GM12878 (cell line): Measurements from ENCODE around the gene RGR. TPM values are rescaled to one million over a fixed set of nuclear protein-coding genes. Genes with fewer than 3 reads are reported as not detected.

Experiments used
- ATAC-seq: fragments of 200-7000 bp; cut with Tn5 transposase; 3 replicates; pipeline ENCODE4 v1.9.1; 2020; ENCODE audit warnings: mild to moderate bottlenecking, moderate library complexity
- BruUV-seq: library from RNA; stranded (reverse); fragments of 400-500 nt; replicated peaks from 2 replicates; lab custom pipeline; 2021; lab: Mats Ljungman, UMichigan
- CTCF ChIA-PET: fragments of 300-600 bp; sonication (Branson Sonifier 250); formaldehyde crosslinking; extraction: SDS; loops from one replicate; lab custom pipeline; 2021; ENCODE audit warnings: inconsistent platforms; lab: Yijun Ruan, JAX
- POLR2A ChIA-PET: fragments of 350-600 bp; formaldehyde crosslinking; extraction: SDS; loops from one replicate; lab custom pipeline; 2021; ENCODE audit warnings: inconsistent platforms; lab: Charles Lee
- RAD21 ChIA-PET: fragments of 300-600 bp; sonication (Branson Sonifier 250); formaldehyde crosslinking; loops from one replicate; lab custom pipeline; 2023; ENCODE audit warnings: antibody characterized with exemption; ENCODE audit not compliant: unreplicated experiment; lab: Charles Lee
- SMC1A ChIA-PET: fragments of 300-600 bp; sonication (Branson Sonifier 250); formaldehyde crosslinking; loops from one replicate; lab custom pipeline; 2023; ENCODE audit not compliant: unreplicated experiment, uncharacterized antibody; lab: Charles Lee
- DNase-seq: peaks from one replicate; pipeline ENCODE4 v3.0.0-alpha.2; 2011; ENCODE audit warnings: low read depth, low spot score
- FAIRE-seq: peaks from 3 replicates; lab custom pipeline; 2011; peaks lifted over from hg19 to GRCh38; lab: Jason Lieb, UNC
- H2AFZ ChIP-seq: 2 replicates; pipeline ENCODE4 v1.6.0; 2011; ENCODE audit warnings: low read depth, low read length, control low read depth; ENCODE audit not compliant: control insufficient read depth
- H3K27ac ChIP-seq: 2 replicates; pipeline ENCODE4 v1.5.1; 2011; ENCODE audit warnings: control low read depth; ENCODE audit not compliant: control insufficient read depth, insufficient read depth
- H3K27me3 ChIP-seq, 2 experiments: replicated peaks in 1 of 2; 2 replicates each; pipeline versions ENCODE4 v1.6.0 to v1.6.1; 2011; ENCODE audit warnings: low read length in 1 of 2; ENCODE audit not compliant: control insufficient read depth in 2 of 2, insufficient read depth in 2 of 2
- H3K36me3 ChIP-seq, 2 experiments: 2 replicates each; pipeline ENCODE4 v1.5.1; 2011; ENCODE audit warnings: low read length in 1 of 2; ENCODE audit not compliant: control insufficient read depth in 2 of 2, insufficient read depth in 2 of 2
- H3K4me1 ChIP-seq: 2 replicates; pipeline ENCODE4 v1.6.1; 2011; ENCODE audit warnings: mild to moderate bottlenecking, low read length, moderate library complexity, mixed read lengths; ENCODE audit not compliant: control insufficient read depth, insufficient read depth
- H3K4me2 ChIP-seq: 2 replicates; pipeline ENCODE4 v1.6.0; 2011; ENCODE audit warnings: control low read depth; ENCODE audit not compliant: control insufficient read depth, insufficient read depth
- H3K4me3 ChIP-seq: fragments of 200-600 bp; sonication (generic); 2 replicates; pipeline ENCODE4 v1.5.1; 2016
- H3K79me2 ChIP-seq: 2 replicates; pipeline ENCODE4 v1.6.0; 2011; ENCODE audit warnings: low read length; ENCODE audit not compliant: control insufficient read depth, insufficient read depth
- H3K9ac ChIP-seq: 2 replicates; pipeline ENCODE4 v1.8.0; 2011; ENCODE audit warnings: low read length, control low read depth, mixed read lengths; ENCODE audit not compliant: control insufficient read depth, insufficient read depth
- H3K9me3 ChIP-seq: replicated peaks from 3 replicates; pipeline ENCODE4 v1.5.1; 2011; ENCODE audit warnings: mild to moderate bottlenecking, low read length; ENCODE audit not compliant: control insufficient read depth, insufficient read depth
- H4K20me1 ChIP-seq: 2 replicates; pipeline ENCODE4 v1.6.0; 2011; ENCODE audit not compliant: control insufficient read depth, insufficient read depth
- BRCA1 ChIP-seq: IDR thresholded peaks from 2 replicates; pipeline ENCODE4 v1.6.1; 2011; ENCODE audit warnings: low read depth, low read length, improper control_type of control experiment
- CHD4 ChIP-seq: fragments of 200-600 bp; sonication (generic); IDR thresholded peaks from 2 replicates; pipeline ENCODE4 v1.6.1; 2016; ENCODE audit warnings: mild to moderate bottlenecking
- ETV6 ChIP-seq, 2 experiments: fragments of 450-650 bp in 1 of 2; IDR thresholded peaks in 1 of 2; conservative IDR thresholded peaks in 1 of 2; 2 replicates each; pipeline ENCODE4 v1.6.1; 2014; ENCODE audit warnings: antibody characterized with exemption in 1 of 2, borderline replicate concordance in 1 of 2, low read depth in 1 of 2, mild to moderate bottlenecking in 1 of 2, moderate library complexity in 1 of 2
- GABPA ChIP-seq: IDR thresholded peaks from 2 replicates; pipeline ENCODE4 v1.6.1; 2014; ENCODE audit warnings: antibody characterized with exemption, low read depth, mild to moderate bottlenecking, inconsistent platforms
- IKZF1 ChIP-seq: fragments of 450-650 bp; conservative IDR thresholded peaks from 2 replicates; pipeline ENCODE4 v1.6.1; 2017; ENCODE audit warnings: antibody characterized with exemption, mild to moderate bottlenecking
- IRF5 ChIP-seq: fragments of 450-650 bp; IDR thresholded peaks from 2 replicates; pipeline ENCODE4 v1.6.1; 2017; ENCODE audit warnings: borderline replicate concordance
- LARP7 ChIP-seq: fragments of 450-650 bp; IDR thresholded peaks from 2 replicates; pipeline ENCODE4 v1.6.1; 2017; ENCODE audit warnings: mild to moderate bottlenecking
- NKRF ChIP-seq: fragments of 450-650 bp; conservative IDR thresholded peaks from 2 replicates; pipeline ENCODE4 v1.6.1; 2017; ENCODE audit warnings: mild to moderate bottlenecking, moderate library complexity
- PML ChIP-seq: IDR thresholded peaks from 2 replicates; pipeline ENCODE4 v1.6.1; 2012; ENCODE audit warnings: low read length, inconsistent platforms
- RFX5 ChIP-seq: IDR thresholded peaks from 2 replicates; pipeline ENCODE4 v1.6.1; 2011; ENCODE audit warnings: low read depth, low read length, improper control_type of control experiment
- SMARCA5 ChIP-seq: fragments of 450-650 bp; IDR thresholded peaks from 2 replicates; pipeline ENCODE4 v1.6.1; 2017; ENCODE audit warnings: mild to moderate bottlenecking
- ZNF687 ChIP-seq: fragments of 450-650 bp; IDR thresholded peaks from 2 replicates; pipeline ENCODE4 v1.6.1; 2017; ENCODE audit warnings: mild to moderate bottlenecking, moderate library complexity
- WGBS: methylation state at CpG from one replicate; pipeline ENCODE4 v1.1.6; 2016; ENCODE audit warnings: low lambda C conversion rate; ENCODE audit not compliant: insufficient replicate concordance, insufficient coverage; ENCODE audit errors: missing lambda C conversion rate; 5-methylcytosine and 5-hydroxymethylcytosine counted together
- in situ Hi-C: fragments of 300-500 bp; cut with MboI; formaldehyde crosslinking; loops from 9 replicates; pipeline ENCODE4 v1.14.3; 2018; ENCODE audit warnings: mixed read lengths
- intact Hi-C: fragments of 100-400 bp; cut with micrococcal nuclease; formaldehyde crosslinking; loops from one replicate; pipeline ENCODE4 v1.14.2; 2022; ENCODE audit not compliant: unreplicated experiment
- polyA plus RNA-seq, 11 experiments: library from polyadenylated mRNA; depleted of rRNA in 4 of 11; unstranded in 6 of 11; stranded (reverse) in 5 of 11; fragments of >200 nt; fragmentation: Nextera tagmentation in 4 of 11; fragmentation: Illumina TruSeq in 1 of 11; extraction: Ambion mirVana in 4 of 11; extraction: Trizol in 1 of 11; gene quantifications; 1 replicate in 1 of 11; 2 replicates in 10 of 11; pipeline versions ENCODE4 v1.2.1 to v1.2.3, GENCODE V29; 2011 to 2016; ENCODE audit warnings: inconsistent platforms in 2 of 11, missing spikeins in 2 of 11, low read depth in 1 of 11
- total RNA-seq, 4 experiments: library from RNA; depleted of rRNA in 3 of 4; stranded (reverse); fragments of >200 nt in 3 of 4; fragmentation: Illumina TruSeq in 1 of 4; extraction: Trizol in 1 of 4; gene quantifications; 2 replicates each; pipeline versions ENCODE4 v1.2.1 to v1.2.3, GENCODE V29; 2013 to 2021
- TF ChIP-seq, protein P1 (sequence below): IDR thresholded peaks from 2 replicates; pipeline ENCODE4 v1.6.1; 2011; ENCODE audit warnings: low read depth, mild to moderate bottlenecking, low read length, moderate library complexity, borderline replicate concordance; ENCODE audit errors: extremely low read depth
- TF ChIP-seq, protein P2 (sequence below): fragments of 450-650 bp; IDR thresholded peaks from 2 replicates; pipeline ENCODE4 v1.6.1; 2017; ENCODE audit warnings: antibody characterized with exemption, mild to moderate bottlenecking, moderate library complexity

Gene RGR
- total and polyA plus RNA-seq, 10 of the 15 experiments (the other 5 are each of a cell fraction or from before 2014, with no cell fraction given), result not detected

DNA sequence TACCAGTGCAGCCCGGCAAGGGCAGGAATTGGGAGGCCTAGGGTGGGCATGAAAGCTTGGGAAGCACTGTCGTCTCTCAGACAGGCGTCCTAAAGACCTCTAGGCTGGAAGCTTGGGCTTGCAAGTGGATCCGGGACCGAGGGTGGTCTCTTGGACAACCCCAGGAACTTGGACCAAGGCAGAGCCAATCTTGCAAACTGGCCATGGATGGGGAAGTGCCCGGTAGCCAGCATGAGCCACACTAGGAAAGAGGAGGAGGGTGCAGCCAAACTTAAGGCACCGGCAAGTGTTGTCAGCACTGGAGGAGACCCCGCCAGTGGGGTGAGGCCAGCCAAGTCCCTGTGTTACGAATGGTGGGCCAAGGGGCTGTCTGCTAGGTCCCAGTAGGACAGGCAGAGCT is 28.0 kb upstream of the RGR start:
- CTCF ChIA-PET, result interaction anchor here (1.1 to 28.3 kb wide), 2 partner anchors 10 to 59 kb away, joined by 3 to 788 read pairs; no protein-coding TSS in a partner anchor
- TF ChIP-seq NKRF, result no peak
- TF ChIP-seq ETV6 (conservative IDR thresholded peaks at IDR 0.05 in 1 of 2, IDR thresholded peaks at IDR 0.05 in 1 of 2; ENCODE audit: borderline replicate concordance in 1 of 2, low read depth in 1 of 2), result no peak
- no peak for TF ChIP-seq ZNF687
- TF ChIP-seq, protein P1, sequence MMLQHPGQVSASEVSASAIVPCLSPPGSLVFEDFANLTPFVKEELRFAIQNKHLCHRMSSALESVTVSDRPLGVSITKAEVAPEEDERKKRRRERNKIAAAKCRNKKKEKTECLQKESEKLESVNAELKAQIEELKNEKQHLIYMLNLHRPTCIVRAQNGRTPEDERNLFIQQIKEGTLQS, result no peak
- no peak for TF ChIP-seq SMARCA5
- no peak for TF ChIP-seq RFX5
- TF ChIP-seq BRCA1, result no peak
- TF ChIP-seq IRF5, result no peak
- TF ChIP-seq, protein P2, sequence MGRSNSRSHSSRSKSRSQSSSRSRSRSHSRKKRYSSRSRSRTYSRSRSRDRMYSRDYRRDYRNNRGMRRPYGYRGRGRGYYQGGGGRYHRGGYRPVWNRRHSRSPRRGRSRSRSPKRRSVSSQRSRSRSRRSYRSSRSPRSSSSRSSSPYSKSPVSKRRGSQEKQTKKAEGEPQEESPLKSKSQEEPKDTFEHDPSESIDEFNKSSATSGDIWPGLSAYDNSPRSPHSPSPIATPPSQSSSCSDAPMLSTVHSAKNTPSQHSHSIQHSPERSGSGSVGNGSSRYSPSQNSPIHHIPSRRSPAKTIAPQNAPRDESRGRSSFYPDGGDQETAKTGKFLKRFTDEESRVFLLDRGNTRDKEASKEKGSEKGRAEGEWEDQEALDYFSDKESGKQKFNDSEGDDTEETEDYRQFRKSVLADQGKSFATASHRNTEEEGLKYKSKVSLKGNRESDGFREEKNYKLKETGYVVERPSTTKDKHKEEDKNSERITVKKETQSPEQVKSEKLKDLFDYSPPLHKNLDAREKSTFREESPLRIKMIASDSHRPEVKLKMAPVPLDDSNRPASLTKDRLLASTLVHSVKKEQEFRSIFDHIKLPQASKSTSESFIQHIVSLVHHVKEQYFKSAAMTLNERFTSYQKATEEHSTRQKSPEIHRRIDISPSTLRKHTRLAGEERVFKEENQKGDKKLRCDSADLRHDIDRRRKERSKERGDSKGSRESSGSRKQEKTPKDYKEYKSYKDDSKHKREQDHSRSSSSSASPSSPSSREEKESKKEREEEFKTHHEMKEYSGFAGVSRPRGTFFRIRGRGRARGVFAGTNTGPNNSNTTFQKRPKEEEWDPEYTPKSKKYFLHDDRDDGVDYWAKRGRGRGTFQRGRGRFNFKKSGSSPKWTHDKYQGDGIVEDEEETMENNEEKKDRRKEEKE, result no peak
- TF ChIP-seq IKZF1, result no peak
- no peak for TF ChIP-seq PML
- no peak for TF ChIP-seq LARP7
- TF ChIP-seq GABPA, result no peak
- TF ChIP-seq CHD4, result no peak

More for the DNA sequence above, 28.0 kb upstream of the RGR start:
- Histone ChIP-seq H3K4me2 (no peak overlapping the region), H3K27me3 (no peaks in the 10 kb centered on the region), H3K79me2 (no peaks in the 10 kb centered on the region), H3K27ac (no peak overlapping the region), H3K4me3 (no peak overlapping the region), H2AFZ (no peak overlapping the region), H4K20me1 (no peaks in the 10 kb centered on the region), H3K4me1 (no peaks in the 10 kb centered on the region), H3K9ac (no peak overlapping the region), H3K36me3 (no peaks in the 10 kb centered on the region), H3K9me3 (peaks cover 4% of the 10 kb centered on the region; the same call in 1 of the 3 replicates)
- WGBS, result 15% methylated on average over 9 of the region's 9 CpGs
- BruUV-seq, result no TSS peak
- intact Hi-C loops, result no loop called here
- in situ Hi-C loops, result no loop called here
- FAIRE-seq (no peak), DNase-seq (no peak), ATAC-seq (no peak)
- ChIA-PET POLR2A (no interaction called here), SMC1A (interaction anchor here (0.8 to 0.9 kb wide), 2 partner anchors 11 to 91 kb away, joined by 3 read pairs; no protein-coding TSS in a partner anchor), RAD21 (interaction anchor here (0.6 kb wide), 1 partner anchor 67 kb away, joined by 3 read pairs; no protein-coding TSS in a partner anchor)
